Pancreas (tissue), 10 donors: ENCODE results near the gene TCF25. TPM values are rescaled to one million over a fixed set of nuclear protein-coding genes. Genes with fewer than 3 reads are reported as not detected.

Experiments used
- ATAC-seq, 4 donors: fragments of 200-7000 bp; cut with Tn5 transposase; one replicate each; pipeline versions ENCODE4 v1.8.0 to v1.9.1; 2020; ENCODE audit warnings: mild to moderate bottlenecking in 4 of 4, moderate library complexity in 4 of 4
- DNase-seq, 6 donors: peaks; one replicate each; pipeline ENCODE4 v3.0.0-alpha.2; 2020
- FAIRE-seq: peaks from 2 replicates; lab custom pipeline; 2012; peaks lifted over from hg19 to GRCh38; lab: Jason Lieb, UNC
- H3K27ac ChIP-seq, 4 donors: fragments of 200-600 bp; sonication (generic); 1 replicate in 3 of 4; 2 replicates in 1 of 4; pipeline versions ENCODE4 v1.5.0 to v1.8.0; 2020
- H3K27me3 ChIP-seq, 4 donors: fragments of 200-600 bp; one replicate each; pipeline ENCODE4 v1.8.0; 2021
- H3K36me3 ChIP-seq, 3 donors: fragments of 200-600 bp; sonication (generic) in 1 of 3; one replicate each; pipeline versions ENCODE4 v1.5.0 to v1.8.0; 2020 to 2021
- H3K4me1 ChIP-seq, 3 donors: fragments of 200-600 bp; one replicate each; pipeline ENCODE4 v1.8.0; 2021
- H3K4me3 ChIP-seq, 4 donors: fragments of 200-600 bp; sonication (generic) in 2 of 4; one replicate each; pipeline versions ENCODE4 v1.5.0 to v1.8.0; 2020 to 2021
- H3K9me3 ChIP-seq, 4 donors: fragments of 200-600 bp; one replicate each; pipeline ENCODE4 v1.8.0; 2021
- CTCF ChIP-seq, 4 donors: fragments of 200-600 bp; sonication (generic) in 3 of 4; IDR thresholded peaks; one replicate each; pipeline versions ENCODE4 v1.5.0 to v1.8.0; 2021; ENCODE audit warnings: antibody characterized with exemption in 4 of 4
- WGBS, 2 donors: extraction: QIAGEN DNeasy Blood & Tissue Kit; methylation state at CpG; one replicate each; pipeline ENCODE4 v1.1.7; 2013; 5-methylcytosine and 5-hydroxymethylcytosine counted together
- intact Hi-C, 3 donors: fragments of 100-400 bp; cut with DNase I; formaldehyde crosslinking; loops; one replicate each; pipeline versions ENCODE4 v1.11.1 to v1.14.2; 2022
- polyA plus RNA-seq, 2 donors: library from polyadenylated mRNA; stranded (reverse); fragments of 200-250 nt; gene quantifications; one replicate each; pipeline ENCODE4 v1.2.3, GENCODE V29; 2013
- total RNA-seq, 6 donors: library from RNA; stranded (reverse); fragmentation: NEBNext Ultra II Directional in 4 of 6; extraction: Animal tissue kit (Norgen Biotek cat#: 25700) in 4 of 6; gene quantifications; one replicate each; pipeline versions ENCODE4 v1.2.1 to v1.2.4, GENCODE V29; 2021 to 2023
- donor health status: healthy with polysubstance abuse.
- donor health status: DM: no; HTN: no; CAD: no; lungs with moderate emphysema.
- donor health status: DM: no; HTN: no; CAD: no.
- donor health status: control.
- donor health status: control.
- donor health status: Bipolar disorder and iron deficiency.
- donor health status: DM: yes; HTN: yes; CAD: no.
- donor health status: DM: no; HTN: no; CAD: no.
- donor health status: DM: no; HTN: no; CAD: no.
- donor health status: DM: yes; HTN: yes; CAD: no.

TCF25 gene
- total and polyA plus RNA-seq, 8 donors, result 81.0 to 250 (median 111) TPM

GRCh38 chr16:89884041-89884421 is 10.6 kb downstream of the TCF25 start:
- Histone ChIP-seq H3K4me3 (no peak overlapping the region), H3K36me3 (peaks cover 3 to 47% (median 34%) of the 10 kb centered on the region in 3 donors), H3K9me3 (no peaks in the 10 kb centered on the region), H3K4me1 (no peaks in the 10 kb centered on the region), H3K27me3 (no peaks in the 10 kb centered on the region), H3K27ac (no peak overlapping the region)
- intact Hi-C loops, result no loop called here
- no peak for TF ChIP-seq CTCF (IDR thresholded peaks at IDR 0.05)
- DNase-seq, result no peak
- FAIRE-seq, result no peak
- ATAC-seq, result no peak
- WGBS, 2 donors, result 92 to 95% methylated on average over 8 of the region's 8 CpGs

GRCh38 chr16:89887243-89887642 is 13.9 kb downstream of the TCF25 start:
- FAIRE-seq, result no peak
- peaks cover 1 to 72% (median 46%) of the 10 kb centered on the region in 3 donors for H3K36me3 ChIP-seq
- no peak overlapping the region for H3K27ac ChIP-seq
- H3K27me3 ChIP-seq, result no peaks in the 10 kb centered on the region
- intact Hi-C loops, result no loop called here
- WGBS, 2 donors, result 95 to 96% methylated on average over 14 of the region's 14 CpGs
- no peaks in the 10 kb centered on the region for H3K4me1 ChIP-seq
- no peaks in the 10 kb centered on the region for H3K9me3 ChIP-seq
- no peak for DNase-seq
- ATAC-seq, result no peak
- no peak for TF ChIP-seq CTCF (IDR thresholded peaks at IDR 0.05)
- no peak overlapping the region for H3K4me3 ChIP-seq

- no peak for TF ChIP-seq CTCF (IDR thresholded peaks at IDR 0.05)
- Histone ChIP-seq H3K36me3 (peaks cover 0 to 71% (median 39%) of the 10 kb centered on the region in 3 donors), H3K27ac (no peak overlapping the region), H3K9me3 (no peaks in the 10 kb centered on the region), H3K27me3 (no peaks in the 10 kb centered on the region), H3K4me3 (no peak overlapping the region), H3K4me1 (no peaks in the 10 kb centered on the region)
- ATAC-seq, result no peak
- no peak for FAIRE-seq
- DNase-seq, result no peak
- 90 to 92% methylated on average over 9 of the region's 9 CpGs for WGBS, 2 donors
- intact Hi-C loops, result no loop called here
These were observed 16.8 kb downstream of the TCF25 start for GRCh38 chr16:89890200-89890599.

GRCh38 chr16:89890886-89891657 is 17.7 kb downstream of the TCF25 start:
- peak in 1 of 6 donors; percentile 50 for DNase-seq
- Histone ChIP-seq H3K4me1 (no peaks in the 10 kb centered on the region), H3K36me3 (peaks cover 0 to 71% (median 38%) of the 10 kb centered on the region in 3 donors), H3K9me3 (no peaks in the 10 kb centered on the region), H3K4me3 (no peak overlapping the region), H3K27ac (no peak overlapping the region), H3K27me3 (no peaks in the 10 kb centered on the region)
- no peak for TF ChIP-seq CTCF (IDR thresholded peaks at IDR 0.05)
- ATAC-seq, result peak in 1 of 4 donors; percentile 15
- WGBS, 2 donors, result 72 to 78% methylated on average over 16 of the region's 16 CpGs
- FAIRE-seq, result no peak
- intact Hi-C loops, result no loop called here

GRCh38 chr16:89892055-89892630 is 18.8 kb downstream of the TCF25 start:
- no peak overlapping the region for H3K27ac ChIP-seq
- TF ChIP-seq CTCF (IDR thresholded peaks at IDR 0.05), result no peak
- H3K27me3 ChIP-seq, result no peaks in the 10 kb centered on the region
- H3K4me1 ChIP-seq, result no peaks in the 10 kb centered on the region
- peaks cover 0 to 68% (median 34%) of the 10 kb centered on the region in 3 donors for H3K36me3 ChIP-seq
- no peak overlapping the region for H3K4me3 ChIP-seq
- no peak for ATAC-seq
- 93 to 95% methylated on average over 18 of the region's 18 CpGs for WGBS, 2 donors
- peak in 1 of 6 donors; percentile 64 for DNase-seq
- FAIRE-seq, result no peak
- intact Hi-C loops, result no loop called here
- H3K9me3 ChIP-seq, result no peaks in the 10 kb centered on the region
